LNCAP (cell line): ENCODE results near the gene FOXN3.

Experiments used
- CTCF ChIP-seq: fragments of 450-650 bp; IDR thresholded peaks from 2 replicates; pipeline ENCODE4 v1.5.1; 2017; ENCODE audit warnings: mild to moderate bottlenecking

Gene FOXN3

GRCh38 chr14:89236851-89237250 lies 180.2 kb downstream of the FOXN3 start:
- no peak for TF ChIP-seq CTCF

GRCh38 chr14:89233184-89233583 lies 183.8 kb downstream of the FOXN3 start:
- TF ChIP-seq CTCF: no peak

- TF ChIP-seq CTCF: no peak
Observed at GRCh38 chr14:89232265-89233070, 184.6 kb downstream of the FOXN3 start.

GRCh38 chr14:89231426-89232113 lies 185.5 kb downstream of the FOXN3 start:
- TF ChIP-seq CTCF: no peak

- no peak for TF ChIP-seq CTCF
Observed at GRCh38 chr14:89228921-89229639, 188.0 kb downstream of the FOXN3 start.

- no peak for TF ChIP-seq CTCF
Observed at GRCh38 chr14:89227496-89227836, 189.6 kb downstream of the FOXN3 start.

GRCh38 chr14:89226801-89227495 lies 190.1 kb downstream of the FOXN3 start:
- no peak for TF ChIP-seq CTCF
